Measurements from ENCODE around the gene SORL1. TPM values are rescaled to one million over a fixed set of nuclear protein-coding genes. Genes with fewer than 3 reads are reported as not detected.
"Not testable (repeated sequence)": the region's sequence is repeated elsewhere in the genome, so short reads cannot be mapped to it uniquely, and the experiment has no call there.

SORL1 gene
- total RNA-seq, 1 experiment from 2014 or later, result 4.5 TPM

GRCh38 chr11:121499405-121499804 lies 47.3 kb downstream of the SORL1 start:
- DNase-seq (ENCODE audit: extremely low read depth, low read depth), result no peak

GRCh38 chr11:121500275-121500674 lies 48.2 kb downstream of the SORL1 start:
- DNase-seq (ENCODE audit: extremely low read depth, low read depth), result no peak

- DNase-seq (ENCODE audit: extremely low read depth, low read depth), result no peak
Observed at GRCh38 chr11:121500717-121501116, 48.6 kb downstream of the SORL1 start.

- DNase-seq (ENCODE audit: extremely low read depth, low read depth), result no peak
Observed at GRCh38 chr11:121503051-121503450, 50.9 kb downstream of the SORL1 start.

- not testable (repeated sequence) for DNase-seq (ENCODE audit: extremely low read depth, low read depth)
Observed at GRCh38 chr11:121506237-121506636, 54.1 kb downstream of the SORL1 start.

- no peak for DNase-seq (ENCODE audit: extremely low read depth, low read depth)
Observed at GRCh38 chr11:121508449-121508848, 56.3 kb downstream of the SORL1 start.

GRCh38 chr11:121510438-121510837 lies 58.3 kb downstream of the SORL1 start:
- no peak for DNase-seq (ENCODE audit: extremely low read depth, low read depth)

- DNase-seq (ENCODE audit: extremely low read depth, low read depth), result no peak
Observed at GRCh38 chr11:121512468-121513465, 60.7 kb downstream of the SORL1 start.

GRCh38 chr11:121513807-121514206 lies 61.7 kb downstream of the SORL1 start:
- DNase-seq (ENCODE audit: extremely low read depth, low read depth), result no peak

- DNase-seq (ENCODE audit: extremely low read depth, low read depth), result no peak
Observed at GRCh38 chr11:121514432-121515334, 62.6 kb downstream of the SORL1 start.

- DNase-seq (ENCODE audit: extremely low read depth, low read depth), result no peak
Observed at GRCh38 chr11:121515335-121515671, 63.2 kb downstream of the SORL1 start.

GRCh38 chr11:121517996-121518395 lies 65.9 kb downstream of the SORL1 start:
- DNase-seq (ENCODE audit: extremely low read depth, low read depth), result no peak

- no peak for DNase-seq (ENCODE audit: extremely low read depth, low read depth)
Observed at GRCh38 chr11:121520243-121521144, 68.4 kb downstream of the SORL1 start.

GRCh38 chr11:121521145-121522042 lies 69.3 kb downstream of the SORL1 start:
- DNase-seq (ENCODE audit: extremely low read depth, low read depth), result no peak

GRCh38 chr11:121522043-121522941 lies 70.2 kb downstream of the SORL1 start:
- DNase-seq (ENCODE audit: extremely low read depth, low read depth), result no peak

GRCh38 chr11:121523581-121524232 lies 71.6 kb downstream of the SORL1 start:
- DNase-seq (ENCODE audit: extremely low read depth, low read depth), result no peak

GRCh38 chr11:121524233-121524631 lies 72.1 kb downstream of the SORL1 start:
- no peak for DNase-seq (ENCODE audit: extremely low read depth, low read depth)

GRCh38 chr11:121525376-121525775 lies 73.3 kb downstream of the SORL1 start:
- DNase-seq (ENCODE audit: extremely low read depth, low read depth), result no peak
